GM12873 (cell line): ENCODE data around the gene MRC2.

Experiments
- CTCF ChIP-seq: IDR thresholded peaks from 2 replicates; pipeline ENCODE4 v1.5.1; 2012; ENCODE audit warnings: low read depth, mild to moderate bottlenecking, moderate library complexity, low read length, control low read depth; ENCODE audit not compliant: insufficient read depth; ENCODE audit errors: missing control alignments

The MRC2 gene

GRCh38 chr17:62705778-62706597 is 78.5 kb downstream of the MRC2 start:
- TF ChIP-seq CTCF = no peak

DNA sequence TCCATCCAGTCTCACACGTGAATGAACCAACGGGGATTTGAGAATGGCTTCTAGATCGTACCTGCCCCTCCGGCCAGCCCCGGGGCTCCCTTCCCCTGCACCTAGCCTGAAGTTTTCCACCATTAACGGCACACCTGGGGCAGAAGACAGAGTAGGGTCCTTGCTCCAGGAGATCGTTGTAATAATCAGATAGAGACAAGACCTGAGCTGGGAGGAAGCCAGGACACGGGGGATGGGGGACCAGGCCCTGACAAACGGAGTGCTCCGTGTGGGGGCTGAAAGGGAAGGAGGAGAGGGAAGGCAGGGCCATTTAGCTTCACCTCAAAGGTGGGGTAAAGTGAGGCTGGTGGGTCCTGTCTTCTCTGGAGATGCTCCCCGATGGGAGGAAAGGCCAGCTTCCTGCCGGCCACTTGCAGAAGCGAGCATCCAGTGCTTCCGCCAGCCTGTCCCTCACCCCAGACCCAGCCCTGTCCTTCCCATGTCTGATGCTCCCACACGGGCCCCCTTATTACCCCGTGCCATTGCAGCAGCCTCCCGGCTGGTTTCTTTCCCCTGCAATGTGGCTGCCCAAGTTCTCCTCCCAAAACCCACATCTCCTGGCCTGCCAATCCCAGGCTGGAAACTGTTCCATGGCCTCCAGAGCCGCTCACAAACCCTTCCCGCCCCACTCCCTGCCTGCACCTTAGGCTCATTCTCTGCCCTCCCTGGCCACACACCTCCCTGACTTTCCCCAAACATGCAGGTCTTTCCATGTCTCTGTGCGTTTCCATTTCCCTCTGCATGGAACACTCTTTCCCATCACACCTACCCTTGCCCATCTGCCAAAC is 79.3 kb downstream of the MRC2 start:
- no peak for TF ChIP-seq CTCF

- no peak for TF ChIP-seq CTCF
Measured at GRCh38 chr17:62707425-62707739, 79.9 kb downstream of the MRC2 start.

DNA sequence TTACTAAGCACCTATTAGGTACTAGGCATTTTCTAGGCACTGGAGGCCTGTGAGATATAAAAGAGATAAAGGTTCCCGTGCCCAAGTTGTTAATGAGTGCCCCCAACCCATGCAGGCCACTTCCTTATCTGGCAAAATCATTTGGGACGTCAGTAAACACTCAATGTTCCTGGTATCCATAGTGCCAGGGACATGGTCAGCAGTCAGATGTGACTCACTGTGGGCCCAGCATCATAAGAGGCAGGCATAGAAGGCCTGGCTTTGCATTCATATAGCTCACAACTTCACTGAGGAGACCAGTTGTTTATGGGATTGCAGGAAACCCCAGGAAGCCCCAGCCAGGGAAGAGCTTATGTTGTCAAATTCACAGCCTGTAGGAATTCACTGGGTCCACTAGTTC is 81.1 kb downstream of the MRC2 start:
- TF ChIP-seq CTCF = no peak

DNA sequence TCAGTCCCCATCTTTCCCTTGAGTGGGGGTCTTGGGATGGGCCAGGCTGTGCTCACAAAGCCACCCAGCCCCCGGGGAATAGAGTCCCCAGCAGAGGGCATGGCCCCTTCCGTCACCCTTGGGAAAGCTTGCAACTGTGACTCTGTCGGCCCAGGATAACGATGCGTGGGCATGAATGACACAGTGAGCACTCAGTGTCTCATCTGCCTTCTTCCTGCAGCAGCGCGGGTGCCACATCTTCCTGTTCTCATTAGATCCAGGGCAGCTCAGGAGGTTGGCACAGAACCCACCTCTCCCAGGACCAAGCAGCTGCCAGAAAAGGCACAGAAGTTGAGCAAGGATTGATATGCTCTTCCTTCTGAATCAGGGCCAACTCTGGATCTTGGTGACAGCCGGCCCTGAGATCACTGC is 84.7 kb downstream of the MRC2 start:
- TF ChIP-seq CTCF = no peak

DNA sequence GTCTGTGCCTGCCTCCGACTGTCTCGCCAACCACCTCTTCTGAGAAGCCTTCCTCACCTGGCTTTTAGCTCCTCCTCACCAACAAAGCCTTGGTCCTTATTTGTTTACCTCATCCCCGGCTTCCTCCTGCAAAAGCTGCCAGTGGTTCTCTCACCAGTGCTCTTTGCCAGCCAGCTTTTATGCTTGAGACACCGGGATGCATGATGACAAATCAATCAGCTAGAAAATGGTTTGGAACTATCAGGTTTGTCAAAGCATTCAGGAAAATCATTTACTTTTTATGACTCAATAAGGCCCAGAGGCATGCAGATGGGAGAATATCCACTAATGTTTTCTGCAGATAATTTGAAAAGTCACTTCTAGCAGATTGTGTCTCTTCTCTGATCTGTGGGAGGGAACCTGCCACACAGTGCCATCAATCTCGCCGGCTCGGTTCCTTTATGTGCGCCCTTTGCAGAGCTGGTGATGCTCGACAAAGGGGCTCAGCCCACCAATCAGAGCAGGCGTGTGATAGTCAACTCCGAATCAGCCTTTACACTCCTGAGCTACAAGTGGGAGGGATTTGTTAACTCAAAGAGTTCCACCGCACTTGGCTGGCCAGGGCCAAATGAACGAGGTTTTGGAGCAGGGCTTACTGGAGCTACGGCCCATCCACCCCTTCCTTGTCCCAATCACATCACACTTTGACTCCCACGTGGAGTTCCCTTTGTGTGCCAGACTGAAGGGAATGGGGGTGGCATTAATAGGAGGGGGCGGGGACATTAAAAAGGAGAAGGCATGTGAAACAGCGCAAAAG is 85.8 kb downstream of the MRC2 start:
- no peak for TF ChIP-seq CTCF

- no peak for TF ChIP-seq CTCF
Measured at GRCh38 chr17:62714016-62714777, 86.7 kb downstream of the MRC2 start.
